ENCODE results near the gene SMG6. TPM values are rescaled to one million over a fixed set of nuclear protein-coding genes. Genes with fewer than 3 reads are reported as not detected.

The SMG6 gene
- total and polyA plus RNA-seq, 8 donors, result 17.0 to 102 (median 24.4) TPM

- DNase-seq, result no peak
- TF ChIP-seq POLR2AphosphoS5 (IDR thresholded peaks at IDR 0.05) (no peak), POLR2A (IDR thresholded peaks at IDR 0.05) (no peak), CTCF (IDR thresholded peaks at IDR 0.05) (no peak), EP300 (IDR thresholded peaks at IDR 0.05) (no peak)
- peaks cover 32 to 49% (median 41%) of the 10 kb centered on the region in 4 donors for H3K4me1 ChIP-seq
- H3K9me3 ChIP-seq, result no peaks in the 10 kb centered on the region
- peaks cover 9 to 33% (median 26%) of the 10 kb centered on the region in 4 donors for H3K36me3 ChIP-seq
- peak overlapping the region in 2 of 5 donors; percentile 2 to 27 for H3K27ac ChIP-seq
- intact Hi-C loops (cut with DNase I; ENCODE audit: low total_unique reads), result no loop called here
- WGBS, 5 donors, result 91 to 95% (median 94%) methylated on average over 5 of the region's 5 CpGs
- peaks cover 0 to 19% (median 1%) of the 10 kb centered on the region in 3 donors for H3K27me3 ChIP-seq
- no peak overlapping the region for H3K4me3 ChIP-seq
Measured at GRCh38 chr17:2044263-2044894, 259.2 kb downstream of the SMG6 start.

- Histone ChIP-seq H3K4me3 (no peak overlapping the region), H3K27me3 (peaks cover 0 to 13% (median 0%) of the 10 kb centered on the region in 3 donors), H3K27ac (peak overlapping the region in 2 of 5 donors; percentile 27 to 91), H3K36me3 (peaks cover 9 to 35% (median 28%) of the 10 kb centered on the region in 4 donors), H3K4me1 (peaks cover 27 to 43% (median 35%) of the 10 kb centered on the region in 4 donors), H3K9me3 (no peaks in the 10 kb centered on the region)
- 73 to 94% (median 87%) methylated on average over 6 of the region's 6 CpGs for WGBS, 5 donors
- TF ChIP-seq POLR2AphosphoS5 (IDR thresholded peaks at IDR 0.05), result no peak
- TF ChIP-seq CTCF (IDR thresholded peaks at IDR 0.05), result no peak
- no peak for TF ChIP-seq EP300 (IDR thresholded peaks at IDR 0.05)
- no peak for TF ChIP-seq POLR2A (IDR thresholded peaks at IDR 0.05)
- intact Hi-C loops (cut with DNase I; ENCODE audit: low total_unique reads), result no loop called here
- DNase-seq, result no peak
Measured at GRCh38 chr17:2043785-2044184, 259.8 kb downstream of the SMG6 start.

GRCh38 chr17:2042933-2043332, 260.7 kb downstream of the SMG6 start:
- H3K27ac ChIP-seq, result peak overlapping the region in 3 of 5 donors; percentile 91 to 96 (median 94)
- intact Hi-C loops (cut with DNase I; ENCODE audit: low total_unique reads), result no loop called here
- peak overlapping the region; percentile 71 to 86 (median 76) for H3K4me3 ChIP-seq
- peaks cover 0 to 4% (median 0%) of the 10 kb centered on the region in 3 donors for H3K27me3 ChIP-seq
- WGBS, 5 donors, result 81 to 91% (median 82%) methylated on average over 3 to 5 of the region's 5 CpGs
- TF ChIP-seq POLR2AphosphoS5 (IDR thresholded peaks at IDR 0.05), result no peak
- no peak for TF ChIP-seq POLR2A (IDR thresholded peaks at IDR 0.05)
- no peak for TF ChIP-seq CTCF (IDR thresholded peaks at IDR 0.05)
- no peak for TF ChIP-seq EP300 (IDR thresholded peaks at IDR 0.05)
- no peaks in the 10 kb centered on the region for H3K9me3 ChIP-seq
- DNase-seq, result peak in 1 of 2 donors; percentile 23
- peaks cover 25 to 39% (median 30%) of the 10 kb centered on the region in 4 donors for H3K4me1 ChIP-seq
- H3K36me3 ChIP-seq, result peaks cover 10 to 43% (median 37%) of the 10 kb centered on the region in 4 donors

- Histone ChIP-seq H3K27me3 (no peaks in the 10 kb centered on the region), H3K4me3 (peak overlapping the region; percentile 71 to 86 (median 76)), H3K36me3 (peaks cover 14 to 48% (median 42%) of the 10 kb centered on the region in 4 donors), H3K9me3 (no peaks in the 10 kb centered on the region), H3K27ac (peak overlapping the region; percentile 88 to 96 (median 94)), H3K4me1 (peaks cover 25 to 39% (median 28%) of the 10 kb centered on the region in 4 donors)
- 8 to 17% (median 15%) methylated on average over 14 to 17 of the region's 17 CpGs for WGBS, 5 donors
- DNase-seq, result peak in 1 of 2 donors; percentile 71
- no peak for TF ChIP-seq POLR2A (IDR thresholded peaks at IDR 0.05)
- no peak for TF ChIP-seq CTCF (IDR thresholded peaks at IDR 0.05)
- intact Hi-C loops (cut with DNase I; ENCODE audit: low total_unique reads), result no loop called here
Measured at GRCh38 chr17:2042390-2042847, 261.2 kb downstream of the SMG6 start.
